ENCODE data around the gene DPEP1.

The DPEP1 gene

DNA sequence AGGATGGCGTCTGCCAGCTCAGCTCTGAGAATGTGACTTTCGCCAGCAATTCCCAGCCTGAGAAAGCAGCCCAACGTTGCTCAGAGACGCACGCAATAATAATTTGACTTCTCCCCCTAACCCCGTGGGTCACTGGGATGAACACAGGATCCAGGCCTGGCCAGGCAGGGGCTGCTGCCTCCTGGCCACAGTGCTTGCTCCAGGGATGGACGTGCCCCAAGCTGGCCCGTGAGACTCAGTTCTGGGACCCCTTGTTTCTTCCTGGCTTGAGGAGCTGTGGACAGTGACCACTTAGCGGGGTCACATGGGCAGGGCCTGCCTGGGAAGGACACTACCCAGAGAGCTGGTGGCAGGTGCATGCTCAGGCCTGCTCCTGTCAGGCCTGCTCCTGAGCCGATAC is 13.5 kb upstream of the DPEP1 start:
- DNase-seq = no peak

DNA sequence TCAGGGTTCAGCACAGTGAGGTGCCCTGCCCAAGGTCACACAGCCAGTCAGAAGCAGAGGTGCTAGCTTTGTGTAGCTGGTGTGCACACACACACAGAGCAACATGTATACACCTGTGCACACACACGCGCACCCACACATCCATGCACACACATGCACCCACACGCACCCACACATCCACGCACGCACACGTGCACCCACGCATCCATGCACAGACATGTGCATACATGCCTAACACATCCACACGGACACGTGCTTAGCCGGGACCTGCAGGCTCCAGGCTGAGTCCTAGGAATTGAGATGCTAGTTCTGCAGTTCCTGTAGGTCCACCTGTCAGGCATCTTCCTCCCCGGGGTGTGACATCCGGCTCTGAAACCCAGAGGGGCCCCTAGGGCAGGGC is 13.0 kb upstream of the DPEP1 start:
- no peak for DNase-seq

DNA sequence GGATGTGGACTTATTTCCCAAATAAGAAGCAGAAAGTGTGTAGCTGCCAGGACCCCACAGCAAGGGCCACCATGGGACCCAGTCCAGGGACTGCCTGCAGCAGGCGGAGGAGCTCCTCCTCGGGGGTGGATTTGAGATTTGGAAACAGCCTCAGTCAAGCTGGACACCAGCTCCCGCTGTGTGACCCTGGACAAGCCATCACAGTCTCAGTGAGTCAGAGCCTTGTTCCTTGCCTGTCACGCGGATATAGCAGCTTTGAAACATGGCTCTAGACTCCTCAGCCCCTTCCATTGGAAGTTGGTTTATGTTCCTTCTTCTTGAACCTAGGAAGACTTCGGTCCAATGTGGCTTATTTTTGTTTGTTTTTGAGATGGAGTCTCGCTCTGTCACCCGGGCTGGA is 12.5 kb upstream of the DPEP1 start:
- DNase-seq = no peak

DNA sequence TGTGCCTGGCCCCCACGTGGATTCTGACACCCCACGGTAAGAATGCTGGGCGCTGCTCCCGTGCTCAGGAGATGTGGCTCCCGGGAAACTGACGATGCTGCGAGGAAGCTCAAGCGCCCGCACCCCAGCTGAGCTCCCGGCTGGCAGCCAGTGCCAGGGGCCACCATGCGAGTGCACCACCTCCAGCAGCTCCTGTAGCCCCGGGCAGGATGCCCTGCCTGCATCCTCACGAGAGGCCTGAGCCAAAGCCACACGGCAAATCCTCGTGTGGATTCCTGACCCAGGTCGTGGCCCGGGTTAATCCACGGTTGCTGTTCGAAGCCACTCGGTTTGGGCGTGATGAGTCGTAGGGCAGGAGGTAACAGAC is 11.6 kb upstream of the DPEP1 start:
- no peak for DNase-seq

DNA sequence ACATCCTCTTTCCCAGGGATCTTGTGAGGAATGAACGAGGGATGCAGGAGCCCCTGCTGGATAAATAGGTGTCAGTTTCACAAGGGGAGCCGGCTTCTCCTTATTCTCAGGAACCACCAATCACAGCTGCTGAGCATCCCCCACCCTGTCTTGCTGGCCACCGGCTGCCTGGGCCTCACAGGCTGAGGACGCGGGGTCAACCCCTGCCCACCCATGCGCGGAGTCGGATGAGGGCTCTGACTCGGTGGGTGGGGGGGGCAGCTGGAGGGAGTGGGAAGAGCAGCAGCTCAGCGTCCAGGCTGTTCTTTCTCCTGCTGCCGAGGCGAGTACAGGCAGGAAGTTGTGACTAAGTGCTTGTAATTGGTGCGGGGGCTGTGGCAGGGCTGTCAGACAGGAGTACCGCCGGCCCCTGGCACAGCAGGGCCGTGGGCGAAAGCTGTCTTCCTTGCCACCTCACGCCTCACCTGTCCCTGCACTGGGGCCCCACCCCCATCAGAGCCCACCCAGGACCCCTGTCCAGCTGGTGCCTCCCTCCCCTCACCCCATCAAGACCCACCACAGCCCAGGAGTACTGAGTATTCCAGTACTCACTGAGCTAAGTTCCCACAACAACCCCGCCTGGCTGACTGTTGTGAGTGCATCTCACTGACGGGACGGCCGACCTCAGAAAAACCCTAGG is 11.0 kb upstream of the DPEP1 start:
- no peak for DNase-seq

DNA sequence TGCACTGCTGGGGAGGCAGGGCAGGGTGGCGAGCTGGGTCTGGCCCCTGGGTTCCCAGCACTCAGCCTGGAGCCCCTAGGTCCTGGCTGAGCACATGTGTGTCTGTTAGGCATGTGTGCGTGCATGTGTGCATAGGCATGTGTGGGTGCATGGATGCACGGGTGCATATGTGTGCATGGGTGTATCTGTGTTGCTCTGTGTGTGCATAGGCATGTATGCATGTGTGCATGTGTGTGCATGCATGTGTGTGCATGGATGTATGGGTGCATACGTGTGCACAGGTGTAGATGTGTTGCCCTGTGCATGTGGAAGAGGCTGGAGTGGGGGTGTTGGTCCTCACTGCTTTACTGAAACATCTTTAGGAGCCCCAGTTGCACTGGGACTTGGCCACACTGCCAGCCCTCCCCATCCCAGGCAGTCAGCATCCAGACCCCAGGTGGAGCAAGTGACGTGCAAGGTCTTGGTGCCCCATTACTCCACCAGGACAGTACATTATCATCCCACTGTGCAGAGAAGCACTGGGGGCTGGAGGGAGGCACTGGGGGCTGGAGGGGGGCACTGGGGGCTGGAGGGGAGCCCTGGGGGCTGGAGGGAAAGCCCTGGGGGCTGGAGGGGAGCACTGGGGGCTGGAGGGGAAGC is 10.4 kb upstream of the DPEP1 start:
- no peak for DNase-seq

DNA sequence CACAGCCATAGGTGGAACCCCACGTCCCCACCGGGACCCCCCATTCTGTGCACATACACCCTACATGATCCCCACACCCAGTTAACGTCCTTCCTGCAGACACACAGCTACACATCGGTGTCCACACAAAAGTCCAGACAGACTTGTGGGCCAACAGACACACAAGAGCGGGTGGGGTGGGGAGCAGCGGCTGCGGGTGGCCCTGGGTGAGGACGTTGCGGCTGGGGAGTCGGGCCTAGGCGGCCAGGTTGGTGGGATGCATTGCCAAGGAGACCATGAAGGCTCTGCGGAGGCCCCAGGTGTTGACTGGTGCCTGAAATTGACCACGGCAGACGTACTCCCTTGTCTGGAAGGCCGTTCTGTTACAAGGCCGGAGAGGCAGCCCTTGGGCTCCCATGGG is 8.7 kb upstream of the DPEP1 start:
- DNase-seq = no peak

DNA sequence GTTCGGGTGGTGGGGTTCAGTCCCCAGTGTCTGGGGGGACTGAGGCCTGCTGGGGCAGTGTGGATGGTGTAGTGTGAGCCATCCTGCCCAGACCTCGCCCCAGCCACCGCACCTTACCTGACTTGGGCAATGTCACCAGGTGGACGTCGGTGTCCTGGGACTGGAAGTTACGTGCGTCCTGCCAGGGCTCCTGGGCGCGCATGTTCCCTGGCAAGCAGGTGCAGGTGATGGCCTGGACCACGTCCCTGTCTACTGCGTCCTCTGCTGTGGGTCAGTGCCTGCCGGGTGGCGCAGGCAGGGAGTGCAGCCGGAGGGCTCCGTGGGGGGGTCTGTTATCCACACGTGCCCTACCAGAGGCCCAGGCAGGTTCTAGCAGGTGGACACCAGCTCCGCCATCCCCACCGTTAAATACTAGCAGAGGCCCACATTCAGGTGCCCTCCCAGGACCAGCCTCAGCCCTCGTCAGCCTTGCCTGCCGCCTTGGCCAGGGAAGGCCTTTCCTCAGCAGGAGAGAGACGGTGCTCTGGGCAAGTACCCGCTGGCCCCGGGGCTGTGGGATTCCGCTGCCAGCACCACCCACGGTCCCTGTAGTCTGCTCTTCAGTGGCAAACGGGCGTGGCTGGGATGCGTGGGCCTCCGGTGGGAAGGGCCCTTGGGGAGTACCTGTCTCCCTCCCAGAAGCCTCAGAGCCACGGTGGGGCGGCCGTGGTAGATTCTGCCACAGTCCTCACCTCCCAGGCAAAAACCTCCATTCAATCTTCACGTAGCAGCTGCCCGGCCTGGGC is 8.1 kb upstream of the DPEP1 start:
- DNase-seq = no peak

DNA sequence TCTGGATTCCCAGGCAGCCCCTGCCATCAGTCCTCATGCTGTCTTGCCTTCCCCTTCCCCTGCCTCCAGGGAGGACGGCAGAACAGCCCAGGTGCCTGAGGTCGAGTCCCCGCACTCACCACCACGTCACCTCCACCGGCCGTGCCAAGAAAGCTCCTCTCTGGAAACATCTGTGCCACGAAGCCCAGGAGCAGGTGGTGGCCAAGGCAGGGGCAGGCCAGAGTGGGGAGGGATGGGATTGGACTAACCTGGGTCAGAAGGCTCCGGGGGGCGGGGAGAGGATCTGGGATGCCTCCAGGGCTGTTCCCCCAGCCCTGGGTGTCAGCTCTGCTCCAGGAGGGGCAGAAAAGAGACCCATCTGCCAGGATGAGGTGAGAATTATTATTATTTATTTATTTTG is 7.4 kb upstream of the DPEP1 start:
- DNase-seq = no peak

DNA sequence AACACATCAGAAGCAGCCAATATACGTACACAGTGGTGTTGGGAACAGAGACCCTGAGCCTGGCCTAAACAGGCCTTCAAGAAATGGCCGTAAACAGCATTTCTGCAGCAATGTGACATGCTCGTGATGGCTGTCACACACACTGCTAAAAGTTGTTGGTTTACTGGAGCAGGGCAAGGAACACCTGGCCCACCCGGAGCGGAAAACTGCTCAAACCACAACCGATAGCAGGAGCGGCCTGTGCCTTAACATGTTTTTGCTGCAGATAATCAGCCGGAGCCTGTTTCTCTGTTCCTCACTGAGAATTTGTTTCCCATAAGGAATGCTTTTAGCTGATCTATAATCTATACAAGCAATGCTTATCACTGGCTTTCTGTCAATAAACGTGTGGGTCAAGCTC is 6.0 kb upstream of the DPEP1 start:
- DNase-seq = no peak

DNA sequence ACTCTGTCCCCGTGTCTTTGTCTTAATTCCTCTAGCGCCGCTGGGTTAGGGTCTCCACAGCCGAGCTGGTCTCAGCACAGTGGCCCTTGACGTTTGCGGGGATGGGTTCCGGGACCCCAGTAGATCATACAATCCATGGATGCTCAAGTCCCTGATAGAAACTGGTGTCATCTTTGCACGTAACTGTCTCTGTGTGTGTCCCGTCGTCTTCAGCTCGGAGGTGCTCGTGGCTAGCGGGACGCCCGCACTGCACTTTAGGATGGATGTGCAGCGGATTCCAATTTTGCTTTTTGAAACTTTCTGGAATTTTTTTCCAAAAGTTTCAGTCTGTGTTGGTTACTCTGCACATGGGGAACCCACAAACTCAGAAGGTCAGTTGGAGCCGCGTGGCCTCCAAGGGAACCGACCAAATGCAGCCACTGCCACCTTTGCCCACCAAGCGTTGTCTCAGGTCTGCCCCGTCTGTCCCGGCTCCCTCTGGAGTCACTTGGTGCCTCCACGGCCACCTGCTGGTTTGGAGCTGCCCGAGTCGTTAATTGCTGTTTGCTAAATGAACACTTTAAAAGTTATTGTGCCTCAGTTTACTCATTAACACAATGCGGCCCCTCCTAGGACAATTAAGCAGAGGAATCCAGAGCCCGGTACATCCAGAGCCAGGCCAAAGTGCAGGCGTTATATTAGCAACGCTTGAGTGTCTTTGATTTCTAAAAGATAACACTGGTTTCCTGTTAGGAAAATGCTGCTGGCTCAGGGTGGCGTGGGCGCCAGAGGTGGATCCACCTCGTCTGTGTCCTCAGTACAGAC is 5.3 kb upstream of the DPEP1 start:
- DNase-seq = no peak

DNA sequence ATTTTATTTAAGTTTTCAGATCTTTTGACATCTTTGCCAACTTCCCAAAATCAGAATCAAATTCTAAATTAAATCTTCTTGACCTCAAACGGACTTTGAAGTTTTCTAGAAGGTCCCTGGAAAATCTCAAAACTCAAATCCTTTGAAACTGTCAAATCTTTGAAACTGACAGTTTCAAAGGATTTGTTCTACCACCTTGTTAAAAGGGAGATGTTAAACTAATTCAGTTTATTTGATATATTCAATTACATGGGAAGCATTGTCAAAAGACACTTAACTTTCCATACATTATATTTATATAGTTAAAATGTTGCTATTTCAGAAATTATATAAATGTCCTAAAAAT is 3.4 kb upstream of the DPEP1 start:
- no peak for DNase-seq

DNA sequence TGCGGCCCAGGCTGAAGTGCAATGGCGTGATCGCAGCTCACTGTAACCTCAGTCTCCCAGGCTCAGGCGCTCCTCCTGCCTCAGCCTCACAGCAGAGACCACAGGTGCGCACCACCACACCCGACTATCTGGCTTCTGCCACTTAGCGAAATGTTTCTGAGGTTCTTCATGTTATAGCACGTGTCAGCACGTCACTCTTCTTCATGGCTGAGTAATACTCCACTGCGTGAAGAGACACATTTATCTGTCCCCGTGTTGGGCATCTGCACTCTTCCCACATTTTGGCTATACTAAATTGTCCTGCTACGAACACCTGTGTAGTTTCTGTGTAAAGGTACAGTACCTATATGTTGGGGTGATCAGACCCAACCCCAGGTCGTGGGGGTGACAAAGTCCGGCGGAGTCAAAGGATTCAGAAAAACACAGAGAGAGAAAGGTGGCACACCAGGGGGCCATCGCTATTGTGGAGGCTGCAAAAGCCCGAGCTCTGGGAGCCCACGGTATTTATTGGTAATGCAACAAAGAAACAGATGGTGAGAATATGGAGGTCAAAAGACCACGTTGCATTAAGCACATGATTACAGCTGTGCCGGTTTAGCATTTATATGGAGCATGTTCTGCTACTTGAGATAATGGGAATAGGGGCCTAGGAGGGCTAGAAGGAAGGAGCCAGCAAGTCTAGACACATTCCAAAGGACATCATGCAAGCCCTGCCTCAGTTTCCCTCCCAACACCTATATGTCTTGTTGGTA is 851 bp upstream of the DPEP1 start:
- no peak for DNase-seq

DNA sequence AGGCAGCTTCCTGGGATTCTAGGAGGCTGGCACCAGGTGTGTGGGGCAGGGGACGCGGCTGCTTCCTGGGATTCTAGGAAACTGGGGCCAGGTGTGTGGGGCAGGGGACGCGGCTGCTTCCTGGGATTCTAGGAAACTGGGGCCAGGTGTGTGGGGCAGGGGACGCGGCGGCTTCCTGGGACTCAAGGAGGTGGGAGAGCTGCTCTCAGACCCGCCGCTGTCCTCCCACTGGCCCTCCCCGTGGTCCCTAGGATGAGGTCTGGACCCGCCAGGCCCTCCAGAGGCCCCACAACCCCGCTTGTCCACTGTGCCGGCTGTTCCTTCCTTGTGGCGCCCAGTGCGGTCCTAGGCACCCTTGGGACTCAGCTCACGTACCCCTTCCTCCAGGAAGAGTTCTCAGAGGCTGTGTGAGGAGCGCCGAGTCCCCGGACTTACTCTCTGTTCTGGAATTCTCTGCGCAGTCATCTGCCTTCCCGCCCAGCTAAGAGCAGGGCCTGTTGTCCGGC is 565 bp downstream of the DPEP1 start:
- DNase-seq = no peak

DNA sequence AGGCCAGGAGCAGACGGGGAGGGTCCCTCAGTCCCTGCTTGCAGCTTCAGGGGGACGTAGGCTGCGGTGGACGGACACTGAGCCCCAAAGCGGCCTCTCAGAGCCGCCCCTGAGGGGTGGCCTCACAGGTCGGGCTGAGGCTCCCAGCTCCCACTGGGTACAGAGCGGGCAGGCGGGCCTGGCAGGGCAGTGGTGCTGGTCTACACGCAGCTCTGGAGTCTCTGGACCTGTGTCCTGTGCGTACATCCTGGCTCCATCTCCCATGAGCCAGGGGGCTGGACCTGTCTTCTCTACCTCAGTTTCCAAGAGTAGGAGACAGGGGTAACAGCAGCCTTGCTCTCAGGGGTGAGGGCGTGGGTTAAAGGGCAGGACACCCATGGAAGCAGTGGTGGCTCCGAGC is 1.7 kb downstream of the DPEP1 start:
- DNase-seq = no peak

DNA sequence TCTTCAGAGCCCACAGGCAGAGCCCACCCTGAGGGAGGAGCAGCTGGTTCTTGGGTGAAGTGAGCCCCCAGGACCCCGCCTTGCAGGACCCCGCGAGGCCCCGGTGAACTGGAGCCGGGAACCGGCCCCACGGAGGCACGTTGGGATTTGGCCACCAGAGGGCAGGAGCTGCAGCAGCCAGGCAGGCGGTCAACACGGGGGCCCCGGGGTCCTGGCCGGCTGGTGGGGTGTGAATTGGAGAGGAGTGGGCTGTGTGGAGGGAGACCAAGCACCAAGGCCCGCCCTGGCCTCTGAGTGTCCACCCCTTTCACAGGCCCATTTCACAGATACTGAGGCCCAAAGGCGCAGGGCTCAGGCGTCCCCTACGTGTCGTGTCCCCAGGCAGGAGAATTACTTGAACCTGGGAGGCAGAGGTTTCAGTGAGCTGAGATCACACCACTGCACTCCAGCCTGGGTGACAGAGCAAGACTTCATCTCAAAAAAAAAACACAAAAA is 2.2 kb downstream of the DPEP1 start:
- no peak for DNase-seq

DNA sequence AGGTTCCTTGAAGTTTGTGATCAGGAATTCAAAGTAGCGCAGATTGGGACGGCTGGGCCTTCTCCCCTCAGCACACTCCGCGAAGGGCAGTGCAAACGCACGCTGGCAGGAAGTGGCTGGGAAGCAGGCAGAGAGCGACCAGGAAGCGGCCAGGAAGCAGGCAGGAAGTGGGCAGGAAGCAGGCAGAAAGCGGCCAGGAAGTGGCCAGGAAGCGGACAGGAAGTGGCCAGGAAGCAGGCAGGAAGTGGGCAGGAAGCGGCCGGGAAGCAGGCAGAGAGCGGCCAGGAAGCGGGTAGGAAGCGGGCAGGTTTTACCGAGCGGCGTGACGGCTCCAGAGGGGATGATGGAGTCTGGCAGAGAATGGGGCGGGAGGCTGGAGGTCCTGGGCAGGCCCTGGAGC is 3.2 kb downstream of the DPEP1 start:
- DNase-seq = no peak

DNA sequence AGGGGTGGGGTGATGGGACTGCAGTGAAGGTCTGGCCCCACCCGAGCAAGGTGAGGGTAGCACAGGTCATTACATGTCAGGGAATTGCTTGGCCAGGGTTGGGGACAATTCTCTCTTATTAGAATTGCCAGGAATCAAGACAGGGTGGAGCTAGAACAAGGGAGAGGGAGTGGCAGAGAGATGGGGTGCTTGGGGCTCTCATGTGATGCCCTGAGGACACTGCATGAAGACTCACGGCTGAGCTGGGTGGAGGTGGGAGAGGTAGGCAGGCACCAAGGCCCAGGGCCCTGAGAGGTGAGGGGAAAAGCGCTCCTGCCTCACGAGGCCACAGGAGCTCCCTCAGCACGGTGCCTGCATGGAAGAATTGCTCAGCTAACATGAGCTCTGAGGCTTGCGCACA is 3.6 kb downstream of the DPEP1 start:
- DNase-seq = no peak

DNA sequence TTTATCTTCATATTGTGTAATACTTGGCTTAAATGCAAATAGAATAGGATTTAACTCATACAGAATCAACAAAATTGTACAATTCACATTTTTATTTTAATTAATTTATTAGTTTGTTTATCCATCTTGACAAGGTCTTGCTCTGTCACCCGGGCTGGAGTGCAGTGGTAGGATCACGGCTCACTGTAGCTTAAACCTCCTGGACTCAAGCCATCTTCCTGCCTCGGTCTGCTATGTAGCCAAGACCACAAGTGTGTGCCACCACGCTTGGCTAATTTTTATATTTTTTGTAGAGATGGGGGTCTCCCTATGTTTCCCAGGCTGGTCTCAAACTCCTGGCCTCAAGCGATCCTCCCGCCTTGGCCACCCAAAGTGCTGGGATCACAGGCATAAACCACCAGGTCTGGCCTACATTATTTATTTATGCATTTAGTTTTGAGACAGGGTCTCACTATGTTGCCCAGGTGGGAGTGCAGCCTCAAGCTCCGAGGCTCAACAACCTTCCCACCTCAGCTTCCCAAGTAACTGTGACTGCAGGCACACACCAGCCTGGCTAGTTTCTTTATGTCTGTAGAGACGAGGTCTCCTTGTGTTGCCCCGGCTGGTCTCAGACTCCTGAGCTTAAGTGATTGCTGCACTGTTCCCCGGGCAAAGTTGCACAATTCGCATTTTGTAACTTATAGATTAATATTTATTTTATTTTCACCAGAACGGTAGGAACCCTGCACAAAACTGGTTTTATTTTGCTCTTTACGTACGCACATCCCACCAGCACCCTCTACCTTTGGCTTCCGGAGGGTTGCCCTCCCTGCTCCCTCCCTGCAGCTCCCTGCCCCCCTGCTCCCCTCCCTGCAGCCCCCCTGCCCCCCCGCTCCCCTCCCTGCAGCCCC is 4.9 kb downstream of the DPEP1 start:
- no peak for DNase-seq

DNA sequence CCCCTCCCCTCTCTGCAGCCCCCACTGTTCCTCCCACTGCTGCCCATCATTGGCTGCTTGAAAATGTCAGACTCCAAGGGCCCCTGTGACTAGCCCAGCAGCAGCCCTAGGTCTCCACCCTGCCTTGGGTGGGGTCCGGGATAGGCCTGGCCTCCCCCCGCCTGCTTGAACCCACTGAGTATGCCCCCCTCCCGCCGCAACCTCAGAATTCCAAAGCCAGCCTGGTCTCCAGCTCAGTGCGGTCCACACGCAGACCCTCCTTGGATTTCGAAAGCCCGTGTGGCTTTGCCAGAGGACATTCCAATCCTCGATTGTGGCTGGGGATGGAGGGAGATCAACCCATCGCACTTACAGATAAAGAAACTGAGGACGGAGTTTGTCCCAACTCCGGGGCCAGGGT is 6.4 kb downstream of the DPEP1 start:
- no peak for DNase-seq

DNA sequence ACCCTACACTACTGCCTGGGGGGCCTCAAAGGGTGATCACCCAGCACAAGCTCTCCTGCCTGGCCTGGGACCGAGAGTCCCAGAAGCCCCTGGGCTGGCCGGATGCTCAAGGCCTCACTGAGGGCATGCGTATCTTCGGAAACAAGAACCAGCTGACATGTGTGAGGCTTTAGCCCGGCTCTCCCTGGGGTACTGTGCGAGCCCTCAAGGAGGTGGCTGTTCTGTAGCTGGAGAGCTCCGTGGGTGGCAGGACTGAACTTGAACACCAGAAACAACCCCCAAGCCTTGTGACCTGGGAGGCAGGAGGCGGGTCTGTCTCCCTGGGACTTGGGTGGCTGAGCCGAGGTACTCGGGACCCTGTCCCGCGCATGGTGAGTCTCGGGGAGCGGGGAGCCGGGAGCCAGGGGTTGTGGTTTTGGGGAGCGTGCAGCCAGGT is 7.0 kb downstream of the DPEP1 start:
- DNase-seq = no peak

Measured in NCI-H2029 (cell line).